GM18508 (cell line): ENCODE results near the gene UBL3.

Experiments
- ATAC-seq: cut with Tn5 transposase; IDR thresholded peaks from one replicate; pipeline ENCODE4 v1.9.1; 2021; ENCODE audit warnings: moderate number of reproducible peaks; ENCODE audit not compliant: insufficient read depth, unreplicated experiment

UBL3 gene

GRCh38 chr13:29850213-29850898 lies at the start of gene UBL3:
Gene UBL3, minus strand, starts transcription at chr13:29850617. Its CDS starts 1,079 bp downstream, at chr13:29849538.
- peak; percentile 55 for ATAC-seq

- ATAC-seq, result no peak
Observed at GRCh38 chr13:29897102-29897501, 46.7 kb upstream of the UBL3 start.

GRCh38 chr13:29893438-29893837 lies 43.0 kb upstream of the UBL3 start:
- ATAC-seq, result no peak

GRCh38 chr13:29892151-29892550 lies 41.7 kb upstream of the UBL3 start:
- no peak for ATAC-seq

- ATAC-seq, result no peak
Observed at GRCh38 chr13:29889111-29889510, 38.7 kb upstream of the UBL3 start.

GRCh38 chr13:29888306-29888705 lies 37.9 kb upstream of the UBL3 start:
- ATAC-seq, result no peak

GRCh38 chr13:29887686-29888085 lies 37.3 kb upstream of the UBL3 start:
- no peak for ATAC-seq

- ATAC-seq, result no peak
Observed at GRCh38 chr13:29887030-29887557, 36.7 kb upstream of the UBL3 start.

- no peak for ATAC-seq
Observed at GRCh38 chr13:29886446-29886845, 36.0 kb upstream of the UBL3 start.

GRCh38 chr13:29885989-29886388 lies 35.6 kb upstream of the UBL3 start:
- no peak for ATAC-seq

GRCh38 chr13:29884671-29885430 lies 34.4 kb upstream of the UBL3 start:
- no peak for ATAC-seq

- no peak for ATAC-seq
Observed at GRCh38 chr13:29883941-29884518, 33.6 kb upstream of the UBL3 start.

GRCh38 chr13:29882076-29882475 lies 31.7 kb upstream of the UBL3 start:
- ATAC-seq, result no peak

- no peak for ATAC-seq
Observed at GRCh38 chr13:29878101-29878500, 27.7 kb upstream of the UBL3 start.

GRCh38 chr13:29877456-29878078 lies 27.1 kb upstream of the UBL3 start:
- no peak for ATAC-seq

- ATAC-seq, result no peak
Observed at GRCh38 chr13:29875646-29876045, 25.2 kb upstream of the UBL3 start.

- ATAC-seq, result no peak
Observed at GRCh38 chr13:29868581-29868980, 18.2 kb upstream of the UBL3 start.

- ATAC-seq, result no peak
Observed at GRCh38 chr13:29865934-29866333, 15.5 kb upstream of the UBL3 start.

GRCh38 chr13:29861694-29862110 lies 11.3 kb upstream of the UBL3 start:
- no peak for ATAC-seq

- no peak for ATAC-seq
Observed at GRCh38 chr13:29859971-29860370, 9.6 kb upstream of the UBL3 start.

GRCh38 chr13:29858667-29859066 lies 8.2 kb upstream of the UBL3 start:
- ATAC-seq, result no peak
